Limb (tissue), 2 donors: ENCODE results near the gene CNGB1.
"Not testable (repeated sequence)": the region's sequence is repeated elsewhere in the genome, so short reads cannot be mapped to it uniquely, and the experiment has no call there.

Experiments used
- DNase-seq, 2 donors: peaks; one replicate each; pipeline ENCODE4 v3.0.0-alpha.2; 2016; ENCODE audit errors: extremely low spot score in 2 of 2

Gene CNGB1

DNA sequence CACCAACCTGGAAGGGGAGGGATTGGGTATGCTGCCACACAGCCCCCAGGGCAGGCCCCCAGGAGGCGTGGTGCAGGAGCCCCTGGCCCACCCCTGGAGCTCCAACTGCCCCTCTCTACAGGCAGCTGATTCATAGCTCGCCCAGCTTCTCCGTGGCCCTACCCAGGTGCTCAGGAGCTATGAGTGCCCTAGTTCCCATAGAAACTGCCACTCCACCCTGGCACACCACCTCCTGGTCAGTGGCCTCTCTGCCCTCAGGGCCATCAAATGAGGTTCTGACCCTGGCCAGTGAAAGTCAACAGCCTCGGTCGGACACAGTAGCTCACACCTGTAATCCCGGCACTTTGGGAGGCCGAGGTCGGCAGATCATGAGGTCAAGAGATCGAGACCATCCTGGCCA is 18.0 kb downstream of the CNGB1 start:
- DNase-seq: no peak

DNA sequence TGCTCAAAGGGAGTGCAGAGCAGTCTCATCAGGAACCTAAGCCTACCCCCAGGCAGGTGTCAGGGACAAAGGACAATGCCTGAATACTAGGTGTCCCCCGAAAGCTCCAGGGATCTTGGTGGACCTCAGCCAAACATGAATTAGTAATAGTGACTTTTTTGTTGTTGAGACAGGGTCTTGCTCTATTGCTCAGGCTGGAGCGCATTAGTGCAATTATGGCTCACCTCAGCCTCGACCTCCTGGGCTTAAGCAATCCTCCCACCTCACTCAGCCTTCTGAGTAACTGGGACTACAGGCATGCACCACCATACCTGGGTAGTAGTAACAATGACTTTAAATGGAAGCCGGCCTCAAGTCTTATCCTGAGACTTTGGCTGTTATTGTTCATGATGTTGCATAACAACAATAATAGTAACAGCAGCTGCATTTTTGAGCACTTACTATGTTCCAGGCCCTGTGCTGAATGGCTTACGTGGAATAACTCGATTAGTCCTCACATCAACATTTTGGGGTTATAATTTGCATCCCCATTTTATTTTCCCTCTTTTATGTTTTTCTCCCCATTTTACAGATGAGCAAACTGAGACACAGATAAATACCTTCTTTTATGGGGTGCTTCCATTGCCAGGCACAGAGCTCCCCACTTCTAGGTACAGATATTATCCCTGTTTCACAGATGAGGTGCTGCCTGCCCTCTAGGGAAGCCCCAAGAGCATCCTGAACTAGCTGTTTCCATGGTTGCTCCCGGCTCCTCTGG is 19.5 kb downstream of the CNGB1 start:
- DNase-seq: no peak

DNA sequence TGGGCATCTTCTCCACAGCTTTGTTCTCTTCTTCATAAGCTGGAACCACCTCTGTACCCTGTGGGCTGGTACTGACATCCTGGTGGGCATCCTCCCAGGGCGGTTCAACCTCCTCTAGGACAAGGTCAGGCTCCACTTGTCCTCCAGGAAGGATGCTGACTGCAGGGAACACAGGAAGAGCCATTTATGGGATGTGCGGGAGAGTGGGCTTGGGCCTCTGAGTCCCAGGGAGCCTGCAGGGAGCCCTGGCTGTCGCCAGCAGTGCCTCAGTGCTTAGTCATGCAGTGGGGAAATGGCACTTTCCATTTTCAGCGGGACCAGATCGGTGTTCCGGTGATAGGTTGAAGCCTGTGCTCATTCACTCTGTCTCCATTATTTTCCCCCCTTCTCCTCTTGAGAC is 20.5 kb downstream of the CNGB1 start:
- DNase-seq: no peak

DNA sequence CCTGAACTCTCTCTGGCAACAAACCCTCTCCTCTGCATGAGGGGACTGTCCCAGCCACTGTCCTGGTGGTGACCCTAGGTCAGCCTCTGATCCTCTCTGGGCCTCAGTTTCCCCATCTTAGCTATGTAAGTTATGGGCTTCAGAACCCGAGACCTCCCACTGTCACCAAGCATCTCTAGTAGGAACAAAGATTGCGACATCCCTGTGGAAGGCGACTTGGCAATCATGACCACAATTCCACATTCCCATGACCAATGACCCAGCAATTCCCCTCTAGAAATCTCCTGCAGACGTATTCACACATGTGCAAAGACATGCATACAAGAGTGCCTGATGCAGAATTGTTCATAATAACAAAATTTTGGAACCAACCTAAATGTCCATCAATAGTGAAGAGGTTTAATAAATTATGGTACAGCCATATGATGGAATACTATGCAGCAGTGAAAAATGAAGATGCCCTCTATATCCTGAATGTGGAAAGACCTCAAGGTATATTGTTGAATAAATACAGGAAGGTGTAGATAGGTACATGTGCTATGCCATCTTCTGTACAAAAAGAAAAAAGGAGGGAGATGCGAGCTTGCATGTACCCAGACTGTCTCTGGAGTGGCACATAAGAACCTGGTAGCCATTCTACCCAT is 21.2 kb downstream of the CNGB1 start:
- DNase-seq: no peak

DNA sequence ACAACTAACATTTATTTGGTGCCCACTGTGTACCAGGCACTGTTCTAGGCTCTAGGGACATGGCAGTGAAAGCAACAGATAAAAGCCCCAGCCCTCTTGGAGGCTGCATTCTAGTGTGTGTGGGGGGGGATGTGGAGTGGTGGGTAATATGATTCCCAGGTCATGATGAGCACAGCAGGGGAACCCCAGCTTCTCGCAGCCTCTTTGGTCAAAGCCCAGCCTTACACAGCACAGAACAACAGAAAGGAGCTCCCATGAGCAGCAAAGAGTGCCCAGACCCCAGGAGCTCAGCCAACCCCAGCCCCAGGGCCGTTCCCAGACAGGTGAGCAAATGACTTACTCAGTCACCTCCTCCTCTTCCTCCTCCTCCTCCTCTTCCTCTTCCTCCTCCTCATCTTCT is 21.9 kb downstream of the CNGB1 start:
- no peak for DNase-seq

DNA sequence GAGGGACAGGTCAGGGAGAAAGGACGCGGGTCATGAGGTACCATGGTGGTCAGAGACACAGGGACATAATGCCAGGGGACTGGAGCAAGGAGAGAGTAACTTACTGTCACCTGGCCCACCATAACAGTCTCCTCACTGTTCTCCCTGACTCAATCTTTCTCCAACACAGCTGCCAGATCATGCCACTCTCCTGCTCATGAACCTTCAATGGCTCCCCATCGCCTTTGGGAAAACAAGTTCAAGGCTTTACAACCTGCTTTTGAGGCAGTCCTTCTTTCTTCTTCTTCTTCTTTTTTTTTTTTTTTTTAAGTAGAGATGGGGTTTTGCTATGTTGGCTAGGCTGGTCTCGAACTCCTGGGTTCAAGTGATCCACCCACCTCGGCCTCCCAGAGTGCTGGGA is 22.9 kb downstream of the CNGB1 start:
- DNase-seq: no peak

DNA sequence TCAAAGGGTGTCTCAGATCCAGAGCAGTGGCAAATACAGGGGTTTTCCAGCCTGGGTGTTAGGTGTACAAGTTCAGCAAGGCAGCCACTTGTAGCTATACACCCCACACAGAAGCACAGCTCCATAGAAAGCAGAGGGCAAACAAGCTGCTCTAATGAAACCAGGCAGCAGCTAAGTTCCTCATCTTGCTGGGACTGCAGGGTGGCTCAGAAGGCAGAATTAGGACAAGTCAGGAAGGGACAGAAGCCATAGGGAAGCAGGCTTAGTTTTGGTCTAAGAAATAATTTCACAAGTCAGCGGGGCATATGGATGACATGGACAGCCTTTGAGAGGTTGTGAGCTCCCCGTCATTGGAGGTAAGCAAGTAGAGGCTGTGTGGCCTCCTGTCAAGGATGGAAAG is 23.7 kb downstream of the CNGB1 start:
- no peak for DNase-seq

DNA sequence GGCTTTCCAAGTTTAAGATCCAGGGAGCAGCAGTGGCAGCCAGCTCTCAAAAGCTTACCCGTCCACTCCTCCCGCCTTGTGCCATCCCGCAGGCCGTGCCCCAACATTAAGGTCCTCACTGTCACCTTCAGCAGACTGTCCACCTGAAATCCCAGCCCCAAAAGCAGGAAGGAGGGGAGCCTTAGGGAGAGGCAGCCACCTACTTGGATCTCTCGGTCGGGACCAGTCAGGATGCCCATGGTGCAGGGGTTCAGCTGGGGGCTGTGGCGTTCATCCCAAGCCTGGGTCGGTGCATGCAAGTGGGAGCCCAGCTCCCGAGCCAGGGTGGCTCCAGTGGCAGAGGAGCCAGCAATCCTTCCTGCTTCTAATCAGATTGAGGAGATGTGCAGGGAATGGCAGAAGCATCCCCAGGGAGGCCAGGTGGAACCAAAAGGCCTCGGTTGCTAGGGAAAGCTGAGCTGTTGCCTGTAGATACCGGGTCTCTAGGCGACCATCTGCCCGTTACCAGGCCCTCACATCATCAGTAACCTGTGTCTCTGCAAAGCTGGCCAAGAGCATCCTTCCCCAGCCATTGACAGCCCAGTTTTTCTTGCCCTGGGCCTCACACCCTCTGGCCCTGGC is 24.6 kb downstream of the CNGB1 start:
- no peak for DNase-seq

DNA sequence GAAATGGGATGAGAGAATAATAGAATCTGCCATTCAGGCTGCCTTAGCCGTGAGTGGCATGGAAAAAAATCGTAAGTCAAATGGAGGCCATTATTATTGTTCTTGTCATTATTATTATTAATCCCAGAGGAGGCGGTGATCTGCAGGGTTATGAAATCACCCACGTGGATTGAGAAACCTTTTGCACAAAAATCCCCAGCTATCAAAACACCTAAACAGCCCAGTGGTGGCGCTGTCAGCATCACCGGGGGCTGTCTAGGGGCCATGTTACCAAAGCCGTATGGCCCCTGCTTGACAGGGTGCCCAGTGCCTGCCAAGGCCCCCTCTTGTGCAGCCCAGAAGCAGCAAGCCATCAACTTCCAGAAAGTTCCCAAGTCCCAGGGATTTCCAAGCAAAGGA is 25.2 kb downstream of the CNGB1 start:
- DNase-seq: no peak

DNA sequence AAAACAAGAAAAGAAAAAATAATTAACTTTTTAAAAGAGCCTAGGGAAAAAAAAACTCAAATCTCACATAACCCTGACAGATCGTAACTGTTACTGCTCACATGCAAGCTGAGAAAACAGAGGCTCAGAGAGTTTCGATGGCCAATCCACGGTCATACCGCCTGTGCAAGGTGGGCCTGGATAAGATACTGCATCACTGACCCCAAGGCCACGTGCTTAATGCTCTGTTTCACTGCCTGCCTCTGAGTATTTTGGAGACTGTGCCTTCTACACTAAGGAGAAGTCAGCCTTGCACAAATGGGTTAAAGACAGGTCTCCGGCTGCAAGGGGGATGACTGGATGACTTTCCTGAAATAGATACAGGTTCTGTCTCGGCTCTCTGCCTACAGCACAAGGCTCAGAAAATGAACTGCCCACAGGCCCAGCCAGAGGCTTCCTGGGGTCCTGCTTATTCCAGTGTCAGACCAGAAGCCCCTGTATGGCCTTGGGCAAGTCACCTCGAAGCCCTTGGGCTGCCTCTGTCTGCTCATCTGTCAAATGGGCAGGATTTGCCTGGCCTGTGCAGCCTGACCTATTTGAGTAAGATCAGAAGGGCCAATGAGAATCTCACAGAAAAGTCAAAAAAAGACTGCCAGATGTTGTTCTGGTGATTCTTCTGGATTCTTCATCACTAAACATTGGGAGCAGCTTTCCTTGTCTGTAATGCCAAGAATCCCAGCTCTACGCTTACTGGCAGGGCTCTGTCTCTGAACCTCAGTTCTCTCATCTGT is 25.8 kb downstream of the CNGB1 start:
- no peak for DNase-seq

DNA sequence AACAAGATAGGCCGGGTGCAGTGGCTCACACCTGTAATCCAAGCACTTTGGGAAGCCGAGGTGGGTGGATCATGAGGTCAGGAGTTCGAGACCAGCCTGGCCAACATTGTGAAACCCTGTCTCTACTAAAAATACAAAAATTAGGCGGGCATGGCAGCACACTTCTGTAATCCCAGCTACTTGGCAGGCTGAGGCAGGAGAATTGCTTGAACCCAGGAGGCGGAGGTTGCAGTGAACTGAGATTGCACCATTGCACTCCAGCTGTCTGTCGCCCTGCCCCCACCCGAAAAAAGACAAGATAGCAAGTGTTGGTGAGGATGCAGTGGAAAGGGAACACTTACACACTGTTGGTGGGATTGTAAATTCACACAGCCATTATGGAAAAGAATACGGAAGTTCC is 27.5 kb downstream of the CNGB1 start:
- not testable (repeated sequence) for DNase-seq

DNA sequence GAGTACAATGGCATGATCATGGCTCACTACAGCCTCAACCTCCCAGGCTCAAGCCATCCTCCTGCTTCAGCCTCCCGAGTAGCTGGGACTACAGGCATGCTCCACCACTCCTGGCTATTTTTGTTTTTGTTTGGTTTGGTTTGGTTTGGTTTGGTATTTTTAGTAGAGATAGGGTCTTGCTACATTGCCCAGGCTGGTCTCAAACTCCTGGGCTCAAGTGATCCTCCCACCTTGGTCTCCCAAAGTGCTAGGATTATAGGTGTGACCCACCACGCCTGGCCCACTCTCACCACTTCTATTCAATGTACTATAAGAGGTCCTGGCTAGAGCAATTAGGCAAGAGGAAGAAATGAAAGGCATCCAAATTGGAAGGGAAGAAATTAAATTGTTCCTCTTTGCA is 29.0 kb downstream of the CNGB1 start:
- not testable (repeated sequence) for DNase-seq

DNA sequence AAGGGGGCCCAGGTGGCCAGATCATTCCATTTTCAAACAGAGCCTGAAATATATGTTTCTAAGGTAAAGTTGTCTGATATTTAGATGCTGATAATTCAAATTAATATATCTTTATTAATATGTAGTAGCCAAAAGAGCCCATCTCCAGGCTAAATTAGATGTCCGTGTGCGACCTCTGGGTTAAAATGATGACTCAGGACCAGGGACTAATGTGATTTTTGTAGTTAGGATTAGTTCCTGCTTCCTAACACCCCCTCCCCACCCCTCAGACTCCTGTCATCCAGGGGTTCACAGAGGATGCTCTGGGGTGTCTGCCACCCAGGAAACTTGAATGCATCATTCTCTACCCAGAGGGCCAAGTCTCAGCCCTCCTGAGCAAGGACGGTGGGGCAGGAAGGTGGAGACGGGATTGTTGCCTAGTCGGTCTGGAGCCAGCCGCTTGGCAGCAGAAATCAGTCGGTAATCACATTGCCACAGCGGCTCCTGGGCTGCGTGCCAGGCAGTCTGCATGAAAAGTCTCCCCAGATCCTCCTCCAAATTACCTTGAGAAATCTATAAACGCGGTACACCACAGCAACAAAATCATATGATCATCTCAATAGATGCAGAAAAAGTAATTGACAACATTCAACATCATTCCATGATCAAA is 29.8 kb downstream of the CNGB1 start:
- peak in 1 of 2 donors; percentile 69 for DNase-seq

DNA sequence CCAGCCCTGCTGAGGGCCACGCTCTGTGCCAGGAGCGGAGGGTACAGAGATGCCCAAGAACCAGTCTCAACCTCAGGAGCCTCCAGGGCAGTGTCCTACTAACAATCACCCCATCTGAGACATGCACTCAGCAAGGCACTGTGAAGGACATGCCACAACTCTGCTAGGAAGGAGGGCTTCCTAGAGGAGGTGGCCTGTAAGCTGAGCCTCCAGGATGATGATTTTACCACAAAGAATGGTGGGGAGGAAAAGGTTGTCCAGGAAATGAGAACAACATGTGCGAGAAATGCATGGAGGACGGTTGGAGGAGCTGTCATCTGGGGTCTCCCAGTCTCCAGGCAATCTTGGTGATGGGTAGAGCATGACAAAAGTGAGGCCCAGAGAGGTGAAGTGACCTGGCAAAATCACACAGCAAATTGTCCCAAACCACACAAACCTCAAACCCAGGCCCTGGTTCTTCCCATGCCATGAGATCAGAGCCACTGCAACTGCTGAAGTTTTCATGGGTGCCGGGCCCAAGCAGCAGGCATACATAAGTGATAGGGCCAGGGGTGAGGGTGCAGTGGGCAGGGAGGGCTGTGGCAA is 30.5 kb downstream of the CNGB1 start:
- DNase-seq: no peak

DNA sequence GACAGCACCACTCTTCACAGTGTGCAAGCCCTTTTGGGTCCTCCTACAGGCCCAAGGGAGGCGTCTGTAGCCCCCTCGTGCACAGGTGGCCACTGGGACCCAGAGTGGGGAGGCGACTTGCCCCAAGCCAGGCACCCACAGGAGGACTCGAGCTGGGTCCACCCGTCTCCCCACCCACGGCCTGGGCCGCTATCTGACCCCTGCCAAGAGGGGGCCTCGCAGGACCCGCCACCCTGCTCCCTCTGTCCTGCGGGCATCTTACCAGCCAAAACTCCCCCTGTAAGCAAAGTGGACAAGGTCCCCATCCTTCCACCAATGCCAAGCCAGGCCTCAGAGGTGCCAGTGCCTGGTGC is 31.1 kb downstream of the CNGB1 start:
- DNase-seq: no peak

DNA sequence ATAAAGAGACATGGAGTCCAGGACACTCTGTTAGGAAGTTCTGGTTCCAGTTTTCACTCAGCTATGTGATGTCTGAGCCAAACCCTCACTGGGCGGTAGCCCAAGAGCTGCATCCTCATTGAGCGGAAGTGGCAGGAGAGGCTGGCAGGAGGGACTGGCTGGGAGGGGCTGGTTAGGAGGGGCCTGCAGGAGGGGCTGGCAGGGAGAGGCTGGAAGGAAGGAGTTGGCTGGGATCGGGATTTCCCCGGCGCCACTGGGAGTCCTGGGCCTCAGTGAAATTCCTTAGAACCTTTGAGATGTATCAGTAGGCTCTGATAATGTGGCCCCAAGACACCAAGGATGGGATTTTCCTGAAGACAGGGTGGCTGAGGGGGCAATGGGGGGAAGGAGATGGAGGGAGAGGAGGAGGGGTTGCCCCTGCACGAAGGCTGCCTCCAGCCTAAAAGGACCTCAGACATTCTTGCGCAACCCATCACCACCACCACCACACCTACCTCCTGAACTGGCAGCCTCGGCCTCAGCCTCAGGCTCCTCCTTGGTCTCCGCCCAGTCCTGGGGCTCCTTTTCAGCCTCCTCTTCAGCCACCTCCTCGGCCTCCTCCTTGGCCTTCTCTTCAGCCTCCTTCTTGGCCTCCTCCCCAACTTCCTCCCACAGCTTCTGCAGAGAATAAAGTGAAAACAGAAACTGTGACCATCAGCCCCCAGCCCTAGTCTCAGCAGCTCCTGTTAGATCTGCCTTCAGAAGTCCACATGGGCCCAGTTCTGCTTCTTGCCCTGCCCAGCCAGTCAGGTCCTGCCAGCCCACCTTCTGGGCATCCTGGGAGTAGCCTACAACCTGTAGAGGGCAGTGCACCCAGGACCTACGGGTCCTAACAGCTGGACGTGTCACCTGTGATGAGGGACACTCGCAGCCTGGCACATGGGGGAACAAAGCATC is 31.7 kb downstream of the CNGB1 start:
- peak; percentile 53 to 62 for DNase-seq

DNA sequence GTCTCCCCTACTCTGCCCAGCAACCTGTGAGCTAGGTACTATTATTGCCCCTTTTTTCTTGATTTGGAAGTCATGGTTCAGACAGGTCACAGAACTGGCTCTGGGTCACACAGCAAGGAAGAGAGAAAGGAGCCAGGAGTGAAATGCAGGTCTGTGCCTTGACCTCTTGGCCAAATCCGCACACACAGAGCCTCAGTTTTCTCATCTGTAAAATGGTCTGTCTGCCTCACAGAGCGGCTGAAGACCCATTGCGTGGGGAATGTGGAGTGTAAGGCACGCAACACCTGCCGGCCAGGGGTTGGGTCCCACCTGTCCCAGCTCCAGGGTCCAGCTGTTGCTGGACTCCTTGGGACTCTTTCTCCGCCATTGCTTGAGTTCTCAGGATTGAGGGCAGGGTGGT is 32.4 kb downstream of the CNGB1 start:
- DNase-seq: no peak

DNA sequence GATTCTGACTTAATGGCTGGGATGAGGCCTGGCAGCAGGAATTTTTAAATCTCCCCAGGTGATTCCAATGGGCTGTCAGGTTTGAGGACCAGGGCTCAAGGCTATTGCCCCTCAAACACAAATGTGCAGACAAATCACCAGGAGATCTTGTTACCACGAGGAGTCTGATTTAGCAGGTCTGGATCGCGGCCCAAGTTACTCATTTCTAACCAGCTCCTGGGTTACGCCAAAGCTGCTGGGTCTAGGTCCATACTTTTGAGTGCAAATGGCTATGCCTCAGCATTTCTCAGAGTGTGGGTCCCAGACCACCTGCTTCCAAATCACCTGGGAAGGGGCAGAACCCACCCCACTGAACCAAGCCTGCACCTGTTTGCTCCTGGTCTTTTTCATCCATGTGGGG is 33.1 kb downstream of the CNGB1 start:
- DNase-seq: no peak

DNA sequence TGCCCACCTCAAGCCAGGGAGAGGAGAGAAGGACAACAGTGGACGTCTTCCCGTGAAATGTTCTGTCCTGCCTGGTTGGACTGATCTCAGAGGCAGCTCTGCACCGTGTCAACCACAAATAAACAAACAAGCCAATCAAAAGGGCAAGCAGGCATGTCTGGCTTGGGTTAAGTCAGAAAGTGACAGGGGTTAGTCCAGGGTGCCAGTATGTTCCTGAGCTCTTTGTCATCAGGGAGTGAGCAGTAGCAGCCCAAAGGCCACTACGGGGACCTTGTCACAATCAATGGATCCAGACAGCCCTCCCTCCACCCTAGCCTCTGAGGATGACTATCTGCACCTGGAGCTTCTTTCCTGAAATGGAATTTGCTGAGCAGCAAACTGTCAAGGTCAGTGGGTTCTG is 35.0 kb downstream of the CNGB1 start:
- no peak for DNase-seq

DNA sequence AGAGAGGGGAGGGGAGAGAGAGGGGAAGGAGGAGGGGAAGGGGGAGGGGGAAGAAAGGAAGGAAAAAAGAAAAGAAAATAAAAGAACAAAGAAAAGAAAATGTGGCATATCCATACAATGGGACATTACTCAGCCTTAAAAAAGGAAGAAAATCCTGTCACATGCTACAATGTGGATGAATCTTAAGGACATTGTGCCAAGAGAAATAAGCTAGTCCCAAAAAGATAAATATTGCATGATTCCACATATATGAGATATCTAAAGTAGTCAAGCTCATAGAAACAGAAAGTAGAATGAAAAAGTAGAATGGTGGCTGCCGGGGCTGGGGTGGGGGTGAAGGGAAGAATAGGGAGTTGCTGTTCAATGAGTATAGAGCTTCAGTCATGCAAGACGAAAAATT is 40.4 kb downstream of the CNGB1 start:
- DNase-seq: no peak
